Ishikawa (cell line): ENCODE data around the gene CTNNBL1.

Source experiments
- CEBPB ChIP-seq: IDR thresholded peaks from 2 replicates; pipeline ENCODE4 v1.6.1; 2012
- CREB1 ChIP-seq: IDR thresholded peaks from 2 replicates; pipeline ENCODE4 v1.6.1; 2012; ENCODE audit warnings: low read depth
- EGR1 ChIP-seq: IDR thresholded peaks from 2 replicates; pipeline ENCODE4 v1.6.1; 2012
- EP300 ChIP-seq: IDR thresholded peaks from 2 replicates; pipeline ENCODE4 v1.6.1; 2012; ENCODE audit warnings: borderline replicate concordance
- FOXM1 ChIP-seq: IDR thresholded peaks from 2 replicates; pipeline ENCODE4 v1.6.1; 2012; ENCODE audit warnings: low read depth, borderline replicate concordance
- MAX ChIP-seq: IDR thresholded peaks from 2 replicates; pipeline ENCODE4 v1.6.1; 2012
- NFIC ChIP-seq: IDR thresholded peaks from 2 replicates; pipeline ENCODE4 v1.6.1; 2012
- RAD21 ChIP-seq: IDR thresholded peaks from 2 replicates; pipeline ENCODE4 v1.6.1; 2012; ENCODE audit warnings: low read depth
- REST ChIP-seq: IDR thresholded peaks from 2 replicates; pipeline ENCODE4 v1.6.1; 2012; ENCODE audit warnings: low read depth, mild to moderate bottlenecking
- TAF1 ChIP-seq: IDR thresholded peaks from 2 replicates; pipeline ENCODE4 v1.6.1; 2012; ENCODE audit warnings: low read depth, mild to moderate bottlenecking
- TCF12 ChIP-seq: IDR thresholded peaks from 2 replicates; pipeline ENCODE4 v1.6.1; 2012; ENCODE audit warnings: low read depth
- TEAD4 ChIP-seq: IDR thresholded peaks from 2 replicates; pipeline ENCODE4 v1.6.1; 2012
- USF1 ChIP-seq: IDR thresholded peaks from 2 replicates; pipeline ENCODE4 v1.6.1; 2012
- YY1 ChIP-seq: IDR thresholded peaks from 2 replicates; pipeline ENCODE4 v1.6.1; 2012; ENCODE audit warnings: low read depth

GRCh38 chr20:37816726-37817125 is 122.9 kb downstream of the CTNNBL1 start:
- TF ChIP-seq TAF1, result no peak
- no peak for TF ChIP-seq NFIC
- TF ChIP-seq CREB1, result no peak
- TF ChIP-seq CEBPB, result no peak
- no peak for TF ChIP-seq MAX
- TF ChIP-seq TEAD4, result no peak
- no peak for TF ChIP-seq EP300
- TF ChIP-seq REST, result no peak
- no peak for TF ChIP-seq FOXM1
- no peak for TF ChIP-seq USF1
- no peak for TF ChIP-seq TCF12
- TF ChIP-seq YY1, result no peak
- TF ChIP-seq RAD21, result no peak
- no peak for TF ChIP-seq EGR1
